GM12801 (cell line): ENCODE results near the gene SNX30.

Experiments used
- CTCF ChIP-seq: IDR thresholded peaks from one replicate; pipeline ENCODE4 v1.5.1; 2011; ENCODE audit warnings: control low read depth; ENCODE audit not compliant: insufficient read length; ENCODE audit errors: extremely low read depth

SNX30 gene

GRCh38 chr9:112754578-112754977, 4.0 kb downstream of the SNX30 start:
- no peak for TF ChIP-seq CTCF

- TF ChIP-seq CTCF: no peak
Measured at GRCh38 chr9:112755016-112755427, 4.5 kb downstream of the SNX30 start.

DNA sequence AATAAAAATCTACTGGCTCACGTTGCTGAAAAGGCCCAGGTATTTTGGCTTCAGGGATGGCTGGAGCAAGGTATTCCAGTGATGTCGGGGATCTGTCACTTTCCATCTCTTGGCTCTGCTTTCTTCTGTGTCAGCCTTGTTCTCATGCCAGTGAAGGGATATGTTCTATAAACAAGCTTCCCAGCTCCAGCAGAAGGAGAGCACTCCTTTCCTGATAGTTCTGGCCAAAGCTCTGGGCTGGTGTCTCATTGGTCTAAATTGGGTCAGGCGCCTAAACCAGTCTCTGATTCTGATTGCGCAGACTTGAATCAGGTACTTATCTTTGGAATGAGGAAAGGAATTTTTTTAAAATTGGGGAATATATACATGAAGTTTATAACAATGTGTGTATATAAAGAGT, 5.1 kb downstream of the SNX30 start:
- no peak for TF ChIP-seq CTCF

DNA sequence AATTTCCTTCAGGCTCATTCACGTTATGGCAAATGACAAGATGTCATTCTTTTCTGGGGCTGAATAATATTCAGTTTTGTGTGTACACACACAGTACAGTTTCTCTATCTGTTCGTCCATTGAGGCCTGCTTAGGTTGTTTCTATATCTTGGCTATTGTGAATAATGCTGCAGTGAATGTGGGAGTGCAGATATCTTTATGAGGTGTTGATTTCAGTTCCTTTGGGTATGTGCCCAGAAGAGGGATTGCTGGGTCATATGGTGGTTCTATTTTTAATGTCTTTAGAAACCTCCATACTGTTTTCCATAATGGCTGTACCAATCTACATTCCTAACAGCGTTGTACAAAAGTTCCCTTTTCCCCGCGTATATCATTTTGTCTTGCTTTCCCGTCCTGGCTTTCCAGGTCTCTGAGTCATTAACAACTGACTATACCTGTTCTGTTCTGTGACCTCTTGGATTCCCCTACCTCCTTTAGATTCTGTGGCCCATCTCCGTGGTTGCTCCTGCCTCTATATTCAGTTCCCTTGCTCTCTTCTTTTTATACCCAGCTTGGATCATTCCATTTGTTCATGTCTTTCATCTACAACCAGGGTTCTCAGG, 6.8 kb downstream of the SNX30 start:
- TF ChIP-seq CTCF: no peak

DNA sequence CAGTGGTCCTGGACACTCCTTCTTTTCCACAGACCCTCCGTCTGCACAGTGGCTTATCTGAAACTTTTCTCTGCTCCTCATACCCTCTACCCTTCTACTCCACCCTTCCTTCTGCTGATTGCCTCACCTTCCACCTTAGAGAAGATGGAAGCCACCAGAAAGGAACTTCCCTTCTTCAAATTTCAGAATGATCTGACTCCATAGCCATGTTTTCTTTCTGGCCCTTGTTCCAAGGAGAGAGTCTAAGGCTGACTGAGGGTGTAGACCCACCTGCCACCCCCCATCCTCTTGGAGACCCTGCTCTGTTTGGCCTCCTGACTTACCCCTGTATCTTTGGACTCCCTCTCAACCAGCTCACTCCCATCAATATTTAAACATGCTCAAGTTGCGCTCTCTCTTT, 7.4 kb downstream of the SNX30 start:
- TF ChIP-seq CTCF: no peak

GRCh38 chr9:112760821-112761220, 10.3 kb downstream of the SNX30 start:
- TF ChIP-seq CTCF: no peak

DNA sequence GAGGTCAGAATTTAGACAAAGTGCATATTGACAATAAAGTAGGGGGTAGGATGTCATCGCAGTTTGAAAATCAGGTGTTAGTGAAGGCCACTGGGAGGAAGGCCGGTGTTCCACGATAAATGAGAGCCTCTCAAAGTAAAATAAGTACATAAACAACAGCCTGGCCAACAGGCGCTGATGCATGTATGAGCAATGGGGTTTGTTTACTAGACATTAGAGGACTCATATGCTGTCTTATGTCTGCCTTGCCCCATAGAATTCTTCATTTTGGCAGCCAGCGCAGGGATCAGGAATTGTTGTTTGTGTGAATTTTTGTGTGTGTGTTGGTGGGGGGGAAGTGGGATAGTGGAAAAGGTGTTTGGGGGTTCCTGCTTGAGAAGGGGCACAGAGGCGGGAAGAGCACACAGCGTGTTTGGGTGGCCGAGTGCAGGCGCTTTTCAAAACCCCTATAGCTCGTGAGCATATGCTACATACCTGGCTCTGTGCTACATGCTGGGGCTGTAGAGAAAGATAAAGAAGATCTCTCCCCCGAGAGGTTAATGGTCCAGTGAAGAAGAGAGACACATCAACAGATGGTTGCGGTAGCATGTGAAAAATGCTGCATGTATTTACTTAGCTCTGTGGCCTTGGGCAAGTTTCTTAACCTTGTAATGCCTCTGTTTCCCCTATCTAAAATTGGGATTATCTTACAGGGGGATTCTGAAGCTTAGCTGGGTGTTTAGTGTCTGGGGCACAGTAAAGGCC, 11.5 kb downstream of the SNX30 start:
- TF ChIP-seq CTCF: no peak
